CD4-positive, alpha-beta T cell treated with Interleukin-1 beta for 1 hour (primary cell): ENCODE data around the gene DEGS2.

Source experiments
- DNase-seq, 2 donors: peaks; one replicate each; pipeline ENCODE4 v3.0.0-alpha.2; 2020 to 2022

Gene DEGS2

GRCh38 chr14:100130521-100130920 lies 28.9 kb downstream of the DEGS2 start:
- DNase-seq, result no peak

GRCh38 chr14:100129161-100129589 lies 30.3 kb downstream of the DEGS2 start:
- DNase-seq, result no peak

- no peak for DNase-seq
Observed at GRCh38 chr14:100128688-100129087, 30.8 kb downstream of the DEGS2 start.

- DNase-seq, result no peak
Observed at GRCh38 chr14:100127853-100128455, 31.5 kb downstream of the DEGS2 start.

GRCh38 chr14:100126401-100126800 lies 33.0 kb downstream of the DEGS2 start:
- DNase-seq, result no peak

- no peak for DNase-seq
Observed at GRCh38 chr14:100124551-100125088, 34.8 kb downstream of the DEGS2 start.

- no peak for DNase-seq
Observed at GRCh38 chr14:100123618-100124017, 35.8 kb downstream of the DEGS2 start.

- no peak for DNase-seq
Observed at GRCh38 chr14:100122481-100123223, 36.8 kb downstream of the DEGS2 start.

- no peak for DNase-seq
Observed at GRCh38 chr14:100121643-100122480, 37.6 kb downstream of the DEGS2 start.

- no peak for DNase-seq
Observed at GRCh38 chr14:100120522-100121269, 38.7 kb downstream of the DEGS2 start.

GRCh38 chr14:100119251-100119650 lies 40.2 kb downstream of the DEGS2 start:
- DNase-seq, result no peak

GRCh38 chr14:100118396-100119011 lies 40.9 kb downstream of the DEGS2 start:
- DNase-seq, result no peak

- no peak for DNase-seq
Observed at GRCh38 chr14:100117633-100118395, 41.6 kb downstream of the DEGS2 start.

- DNase-seq, result no peak
Observed at GRCh38 chr14:100117026-100117425, 42.4 kb downstream of the DEGS2 start.

GRCh38 chr14:100116134-100116533 lies 43.3 kb downstream of the DEGS2 start:
- DNase-seq, result no peak

GRCh38 chr14:100115726-100116125 lies 43.7 kb downstream of the DEGS2 start:
- no peak for DNase-seq

- no peak for DNase-seq
Observed at GRCh38 chr14:100115236-100115635, 44.2 kb downstream of the DEGS2 start.

GRCh38 chr14:100114109-100114765 lies 45.2 kb downstream of the DEGS2 start:
- DNase-seq, result no peak

GRCh38 chr14:100111931-100112704 lies 47.3 kb downstream of the DEGS2 start:
- DNase-seq, result no peak

GRCh38 chr14:100110816-100111215 lies 48.6 kb downstream of the DEGS2 start:
- DNase-seq, result no peak
